ENCODE data around the gene LAMC2.

DNA sequence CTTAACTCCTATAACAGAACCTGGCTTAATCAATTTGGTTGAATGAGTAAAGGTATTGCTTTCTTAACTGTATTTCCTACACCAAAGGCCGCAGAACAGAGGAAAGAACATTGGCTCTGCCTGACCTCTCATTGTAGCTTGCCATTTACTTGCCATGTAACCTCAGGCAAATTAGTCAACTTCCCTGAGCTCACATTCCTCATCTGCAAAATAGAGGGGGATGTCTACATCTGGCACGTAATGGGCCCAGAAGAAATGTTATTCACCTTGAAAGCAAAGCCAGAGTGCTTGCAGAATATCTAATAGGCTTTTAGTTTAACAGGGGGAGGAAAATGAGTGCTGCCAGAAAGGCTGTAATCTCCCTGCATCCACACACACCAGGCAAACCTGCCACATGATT, 44.3 kb downstream of the LAMC2 start:
- TF ChIP-seq EZH2 (IDR thresholded peaks at IDR 0.05; ENCODE audit: insufficient read depth, poor library complexity, severe bottlenecking), result no peak
- no peak for TF ChIP-seq EZH2phosphoT487 (IDR thresholded peaks at IDR 0.05; ENCODE audit: insufficient read depth, low read depth)
